Measurements from ENCODE around the gene PDLIM5.

- no peak for TF ChIP-seq CTCF (IDR thresholded peaks at IDR 0.05; ENCODE audit: control extremely low read depth in 1 of 3, insufficient read depth in 1 of 3, low read depth in 1 of 3, low read length in 3 of 3)
- no peak for TF ChIP-seq CBX8 (IDR thresholded peaks at IDR 0.05; ENCODE audit: borderline replicate concordance, low read depth, low read length)
- TF ChIP-seq SIN3A (conservative IDR thresholded peaks at IDR 0.05 in 1 of 2, IDR thresholded peaks at IDR 0.05 in 1 of 2; ENCODE audit: low read depth in 1 of 2, low read length in 2 of 2), result no peak
- TF ChIP-seq KDM1A (IDR thresholded peaks at IDR 0.05; ENCODE audit: borderline replicate concordance, low read length), result no peak
- TF ChIP-seq EZH2 (IDR thresholded peaks at IDR 0.05; ENCODE audit: low read depth, low read length, severe bottlenecking), result no peak
Measured at GRCh38 chr4:94455081-94455480, 3.3 kb downstream of the PDLIM5 start.

Data from H1 (cell line).